ENCODE measurements around the gene SPDL1.

- TF ChIP-seq POLR2A (IDR thresholded peaks at IDR 0.05): no peak
- TF ChIP-seq, protein P1, sequence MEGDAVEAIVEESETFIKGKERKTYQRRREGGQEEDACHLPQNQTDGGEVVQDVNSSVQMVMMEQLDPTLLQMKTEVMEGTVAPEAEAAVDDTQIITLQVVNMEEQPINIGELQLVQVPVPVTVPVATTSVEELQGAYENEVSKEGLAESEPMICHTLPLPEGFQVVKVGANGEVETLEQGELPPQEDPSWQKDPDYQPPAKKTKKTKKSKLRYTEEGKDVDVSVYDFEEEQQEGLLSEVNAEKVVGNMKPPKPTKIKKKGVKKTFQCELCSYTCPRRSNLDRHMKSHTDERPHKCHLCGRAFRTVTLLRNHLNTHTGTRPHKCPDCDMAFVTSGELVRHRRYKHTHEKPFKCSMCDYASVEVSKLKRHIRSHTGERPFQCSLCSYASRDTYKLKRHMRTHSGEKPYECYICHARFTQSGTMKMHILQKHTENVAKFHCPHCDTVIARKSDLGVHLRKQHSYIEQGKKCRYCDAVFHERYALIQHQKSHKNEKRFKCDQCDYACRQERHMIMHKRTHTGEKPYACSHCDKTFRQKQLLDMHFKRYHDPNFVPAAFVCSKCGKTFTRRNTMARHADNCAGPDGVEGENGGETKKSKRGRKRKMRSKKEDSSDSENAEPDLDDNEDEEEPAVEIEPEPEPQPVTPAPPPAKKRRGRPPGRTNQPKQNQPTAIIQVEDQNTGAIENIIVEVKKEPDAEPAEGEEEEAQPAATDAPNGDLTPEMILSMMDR (IDR thresholded peaks at IDR 0.05): no peak
- no peak for TF ChIP-seq EP300 (IDR thresholded peaks at IDR 0.05)
Observed at GRCh38 chr5:169595172-169595820, 11.7 kb downstream of the SPDL1 start.

All from ovary (tissue), 3 donors.